Mesothelial cell of epicardium (in vitro differentiated cells): ENCODE measurements around the gene GTF3A. TPM values are rescaled to one million over a fixed set of nuclear protein-coding genes. Genes with fewer than 3 reads are reported as not detected.

ENCODE experiments used
- DNase-seq, 2 experiments: peaks; one replicate each; pipeline ENCODE4 v3.0.0; 2021; ENCODE audit warnings: low spot score in 2 of 2; ENCODE audit not compliant: unreplicated experiment in 2 of 2
- H3K27ac Mint-ChIP-seq: 2 replicates; pipeline ENCODE4 v1.8.0; 2021; ENCODE audit warnings: mixed read lengths
- H3K27me3 Mint-ChIP-seq: 2 replicates; pipeline ENCODE4 v1.8.0; 2021; ENCODE audit warnings: low read depth, mixed read lengths
- H3K36me3 Mint-ChIP-seq: 2 replicates; pipeline ENCODE4 v1.8.0; 2021; ENCODE audit warnings: mixed read lengths
- H3K4me1 Mint-ChIP-seq: 2 replicates; pipeline ENCODE4 v1.8.0; 2021; ENCODE audit warnings: mixed read lengths
- H3K4me3 Mint-ChIP-seq: 2 replicates; pipeline ENCODE4 v1.8.0; 2021; ENCODE audit warnings: mild to moderate bottlenecking, moderate library complexity, mixed read lengths
- H3K9me3 Mint-ChIP-seq: 2 replicates; pipeline ENCODE4 v1.8.0; 2021; ENCODE audit warnings: mixed read lengths
- CTCF ChIP-seq: fragments of 200-600 bp; sonication (generic); IDR thresholded peaks from one replicate; pipeline ENCODE4 v1.5.0; 2021; ENCODE audit warnings: antibody characterized with exemption; ENCODE audit not compliant: unreplicated experiment
- total RNA-seq: library from RNA; stranded (reverse); gene quantifications from 3 replicates; pipeline ENCODE4 v1.2.1, GENCODE V29; 2021

GTF3A gene
- total RNA-seq = 47.5 to 53.7 TPM (median 48.6 TPM) in 3 replicates

- Mint-ChIP-seq H3K4me3 (peak within 1 kb of the TSS; percentile 67), H3K4me1 (peaks cover 23% of the 10 kb centered on the region), H3K9me3 (no peaks in the 10 kb centered on the region), H3K27ac (peak within 1 kb of the TSS; percentile 81), H3K36me3 (peaks cover 10% of the 10 kb centered on the region), H3K27me3 (no peaks in the 10 kb centered on the region)
- DNase-seq = peak; percentile 82 to 92
- TF ChIP-seq CTCF = no peak
Measured at GRCh38 chr13:27424246-27425157, at the start of gene GTF3A. Gene GTF3A, plus strand, starts transcription at chr13:27424619.

- Mint-ChIP-seq H3K4me3 (no peak overlapping the region), H3K9me3 (peaks cover 6% of the 10 kb centered on the region), H3K27me3 (peaks cover 62% of the 10 kb centered on the region), H3K36me3 (no peaks in the 10 kb centered on the region), H3K4me1 (no peaks in the 10 kb centered on the region), H3K27ac (no peak overlapping the region)
- TF ChIP-seq CTCF = peak; percentile 44
- DNase-seq = peak in 1 of 2 experiments; percentile 64
Measured at GRCh38 chr13:27374650-27375049, 49.8 kb upstream of the GTF3A start.

- Mint-ChIP-seq H3K36me3 (no peaks in the 10 kb centered on the region), H3K27me3 (peaks cover 52% of the 10 kb centered on the region), H3K27ac (no peak overlapping the region), H3K4me1 (no peaks in the 10 kb centered on the region), H3K4me3 (no peak overlapping the region), H3K9me3 (peaks cover 1% of the 10 kb centered on the region)
- peak in 1 of 2 experiments; percentile 83 for DNase-seq
- TF ChIP-seq CTCF = peak; percentile 97
Measured at GRCh38 chr13:27375686-27376326, 48.6 kb upstream of the GTF3A start.

GRCh38 chr13:27379126-27379525, 45.3 kb upstream of the GTF3A start:
- Mint-ChIP-seq H3K27me3 (peaks cover 20% of the 10 kb centered on the region), H3K4me1 (peaks cover 10% of the 10 kb centered on the region), H3K27ac (no peak overlapping the region), H3K9me3 (no peaks in the 10 kb centered on the region), H3K36me3 (no peaks in the 10 kb centered on the region), H3K4me3 (no peak overlapping the region)
- DNase-seq = no peak
- no peak for TF ChIP-seq CTCF

GRCh38 chr13:27379694-27380641, 44.5 kb upstream of the GTF3A start:
- DNase-seq = peak in 1 of 2 experiments; percentile 86
- no peaks in the 10 kb centered on the region for H3K36me3 Mint-ChIP-seq
- TF ChIP-seq CTCF = peak; percentile 77
- H3K4me3 Mint-ChIP-seq = no peak overlapping the region
- H3K4me1 Mint-ChIP-seq = peaks cover 15% of the 10 kb centered on the region
- peaks cover 16% of the 10 kb centered on the region for H3K27me3 Mint-ChIP-seq
- no peak overlapping the region for H3K27ac Mint-ChIP-seq
- no peaks in the 10 kb centered on the region for H3K9me3 Mint-ChIP-seq
